ENCODE data around the gene CRYBG1.

DNA sequence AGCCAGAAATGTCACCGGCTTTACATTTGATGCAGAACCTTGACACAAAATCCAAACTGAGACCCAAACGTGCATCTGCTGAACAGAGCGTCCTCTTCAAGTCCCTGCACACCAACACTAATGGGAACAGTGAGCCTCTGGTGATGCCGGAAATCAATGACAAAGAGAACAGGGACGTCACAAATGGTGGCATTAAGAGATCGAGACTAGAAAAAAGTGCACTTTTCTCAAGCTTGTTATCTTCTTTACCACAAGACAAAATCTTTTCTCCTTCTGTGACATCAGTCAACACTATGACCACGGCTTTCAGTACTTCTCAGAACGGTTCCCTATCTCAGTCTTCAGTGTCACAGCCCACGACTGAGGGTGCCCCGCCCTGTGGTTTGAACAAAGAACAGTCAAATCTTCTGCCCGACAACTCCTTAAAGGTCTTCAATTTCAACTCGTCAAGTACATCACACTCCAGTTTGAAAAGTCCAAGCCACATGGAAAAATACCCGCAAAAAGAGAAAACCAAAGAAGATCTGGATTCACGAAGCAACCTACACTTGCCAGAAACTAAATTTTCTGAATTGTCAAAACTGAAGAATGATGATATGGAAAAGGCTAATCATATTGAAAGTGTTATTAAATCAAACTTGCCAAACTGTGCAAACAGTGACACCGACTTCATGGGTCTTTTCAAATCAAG is 160.3 kb downstream of the CRYBG1 start:
- no peak for TF ChIP-seq CTCF (IDR thresholded peaks at IDR 0.05)
- TF ChIP-seq EZH2 (IDR thresholded peaks at IDR 0.05; ENCODE audit: borderline replicate concordance, insufficient read depth, low read depth, low read length, poor library complexity, severe bottlenecking), result no peak

Data from B cell (primary cell).